Measurements from ENCODE around the gene LRP3.

DNA sequence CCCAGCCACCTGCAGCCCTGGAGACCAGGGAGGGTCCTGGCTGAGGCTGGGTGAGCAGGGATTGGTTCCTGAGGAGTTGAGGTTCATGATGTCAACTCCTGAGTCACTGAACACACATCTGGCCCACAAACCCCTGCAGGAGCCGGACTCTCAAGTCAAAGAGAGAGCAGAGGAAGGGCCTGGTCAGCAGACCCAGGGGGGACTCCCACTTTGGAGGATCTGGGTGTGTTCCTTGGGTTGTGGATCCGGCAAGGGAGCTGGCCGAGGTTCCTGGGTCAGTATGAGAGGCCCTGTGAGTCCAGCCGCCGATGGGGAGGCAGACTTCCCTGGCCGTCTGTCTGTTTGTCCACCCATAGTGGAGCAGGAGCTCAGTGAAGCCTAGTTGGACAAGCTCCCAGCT, 27.5 kb downstream of the LRP3 start:
- TF ChIP-seq, protein P1, sequence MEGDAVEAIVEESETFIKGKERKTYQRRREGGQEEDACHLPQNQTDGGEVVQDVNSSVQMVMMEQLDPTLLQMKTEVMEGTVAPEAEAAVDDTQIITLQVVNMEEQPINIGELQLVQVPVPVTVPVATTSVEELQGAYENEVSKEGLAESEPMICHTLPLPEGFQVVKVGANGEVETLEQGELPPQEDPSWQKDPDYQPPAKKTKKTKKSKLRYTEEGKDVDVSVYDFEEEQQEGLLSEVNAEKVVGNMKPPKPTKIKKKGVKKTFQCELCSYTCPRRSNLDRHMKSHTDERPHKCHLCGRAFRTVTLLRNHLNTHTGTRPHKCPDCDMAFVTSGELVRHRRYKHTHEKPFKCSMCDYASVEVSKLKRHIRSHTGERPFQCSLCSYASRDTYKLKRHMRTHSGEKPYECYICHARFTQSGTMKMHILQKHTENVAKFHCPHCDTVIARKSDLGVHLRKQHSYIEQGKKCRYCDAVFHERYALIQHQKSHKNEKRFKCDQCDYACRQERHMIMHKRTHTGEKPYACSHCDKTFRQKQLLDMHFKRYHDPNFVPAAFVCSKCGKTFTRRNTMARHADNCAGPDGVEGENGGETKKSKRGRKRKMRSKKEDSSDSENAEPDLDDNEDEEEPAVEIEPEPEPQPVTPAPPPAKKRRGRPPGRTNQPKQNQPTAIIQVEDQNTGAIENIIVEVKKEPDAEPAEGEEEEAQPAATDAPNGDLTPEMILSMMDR (IDR thresholded peaks at IDR 0.05) = no peak
- TF ChIP-seq POLR2A (IDR thresholded peaks at IDR 0.05) = no peak

Data from adrenal gland (tissue), 5 donors.